Neural progenitor cell (in vitro differentiated cells): ENCODE measurements around the gene TMEM132E. TPM values are rescaled to one million over a fixed set of nuclear protein-coding genes. Genes with fewer than 3 reads are reported as not detected.
A peak's percentile ranks its signal among the peaks of the same experiment; 100 is the strongest.

Experiments used
- DNase-seq: peaks from one replicate; pipeline ENCODE4 v3.0.0-alpha.2; 2016; ENCODE audit warnings: low spot score
- H2AFZ ChIP-seq: fragments of 200-600 bp; sonication (generic); replicated peaks from 2 replicates; pipeline ENCODE4 v1.6.1; 2016; ENCODE audit warnings: antibody characterized with exemption
- H3F3A ChIP-seq: fragments of 200-600 bp; sonication (generic); 2 replicates; pipeline ENCODE4 v1.6.1; 2016; ENCODE audit warnings: antibody characterized with exemption, low read depth
- H3K27ac ChIP-seq: fragments of 200-600 bp; sonication (generic); 2 replicates; pipeline ENCODE4 v1.5.1; 2016; ENCODE audit warnings: mild to moderate bottlenecking
- H3K27me3 ChIP-seq: fragments of 200-600 bp; sonication (generic); 2 replicates; pipeline ENCODE4 v1.6.1; 2016; ENCODE audit warnings: mild to moderate bottlenecking, moderate library complexity
- H3K36me3 ChIP-seq: fragments of 200-600 bp; sonication (generic); 2 replicates; pipeline ENCODE4 v1.5.1; 2016
- H3K4me1 ChIP-seq: fragments of 200-600 bp; sonication (generic); 2 replicates; pipeline ENCODE4 v1.6.1; 2016; ENCODE audit warnings: mixed run types
- H3K4me2 ChIP-seq: fragments of 200-600 bp; sonication (generic); 2 replicates; pipeline ENCODE4 v1.6.1; 2016
- H3K4me3 ChIP-seq: fragments of 200-600 bp; sonication (generic); 2 replicates; pipeline ENCODE4 v1.5.1; 2016
- H3K79me2 ChIP-seq: fragments of 200-600 bp; sonication (generic); 2 replicates; pipeline ENCODE4 v1.6.1; 2016; ENCODE audit warnings: low read depth
- H3K9ac ChIP-seq: fragments of 200-600 bp; sonication (generic); 2 replicates; pipeline ENCODE4 v1.6.1; 2016
- H3K9me3 ChIP-seq: fragments of 200-600 bp; sonication (generic); 2 replicates; pipeline ENCODE4 v1.5.1; 2016; ENCODE audit warnings: low read depth
- H4K20me1 ChIP-seq: fragments of 200-600 bp; sonication (generic); 2 replicates; pipeline ENCODE4 v1.6.1; 2016; ENCODE audit warnings: low read depth
- H3K27ac Mint-ChIP-seq: 3 replicates; pipeline ENCODE4 v1.8.0; 2021; ENCODE audit warnings: mixed read lengths
- H3K27me3 Mint-ChIP-seq: 2 replicates; pipeline ENCODE4 v1.8.0; 2022; ENCODE audit warnings: low read depth, mild to moderate bottlenecking, inconsistent platforms, moderate library complexity, mixed read lengths; ENCODE audit not compliant: insufficient read depth
- H3K36me3 Mint-ChIP-seq: 3 replicates; pipeline ENCODE4 v1.8.0; 2021; ENCODE audit warnings: mixed read lengths
- H3K4me1 Mint-ChIP-seq: 3 replicates; pipeline ENCODE4 v1.8.0; 2021; ENCODE audit warnings: mixed read lengths
- H3K4me3 Mint-ChIP-seq: 3 replicates; pipeline ENCODE4 v1.8.0; 2021; ENCODE audit warnings: mild to moderate bottlenecking, moderate library complexity, mixed read lengths
- H3K9me3 Mint-ChIP-seq: 3 replicates; pipeline ENCODE4 v1.8.0; 2020; ENCODE audit warnings: mixed read lengths
- CTCF ChIP-seq: fragments of 200-600 bp; sonication (generic); IDR thresholded peaks from 2 replicates; pipeline ENCODE4 v1.5.1; 2017; ENCODE audit warnings: antibody characterized with exemption, mild to moderate bottlenecking
- EZH2 ChIP-seq: fragments of 200-600 bp; sonication (generic); IDR thresholded peaks from 2 replicates; pipeline ENCODE4 v1.6.1; 2017; ENCODE audit warnings: antibody characterized with exemption, mild to moderate bottlenecking, moderate library complexity
- EZH2phosphoT487 ChIP-seq: fragments of 200-600 bp; sonication (generic); IDR thresholded peaks from 2 replicates; pipeline ENCODE4 v1.6.1; 2017; ENCODE audit warnings: antibody characterized with exemption
- total RNA-seq: library from RNA; depleted of rRNA; stranded (reverse); fragments of >200 nt; gene quantifications from 2 replicates; pipeline ENCODE4 v1.2.3, GENCODE V29; 2015; ENCODE audit warnings: low replicate concordance

The TMEM132E gene
- total RNA-seq, 1 donor from 2014 or later, result 0.21 TPM

GRCh38 chr17:34637548-34638525, 58.5 kb downstream of the TMEM132E start:
- Histone ChIP-seq H3K36me3 (no peaks in the 10 kb centered on the region), H3K9ac (no peak overlapping the region), H4K20me1 (no peaks in the 10 kb centered on the region), H3K27me3 (peaks cover 71% of the 10 kb centered on the region), H2AFZ (peak overlapping the region; percentile 86), H3K9me3 (no peaks in the 10 kb centered on the region), H3K4me3 (no peak overlapping the region), H3K27ac (no peak overlapping the region), H3K4me2 (no peak overlapping the region), H3K79me2 (no peaks in the 10 kb centered on the region), H3K4me1 (no peaks in the 10 kb centered on the region), H3F3A (no peaks in the 10 kb centered on the region)
- Mint-ChIP-seq H3K4me3 (no peak overlapping the region), H3K4me1 (peaks cover 4% of the 10 kb centered on the region), H3K36me3 (no peaks in the 10 kb centered on the region), H3K27me3 (peaks cover 12% of the 10 kb centered on the region), H3K27ac (no peak overlapping the region), H3K9me3 (no peaks in the 10 kb centered on the region)
- no peak for TF ChIP-seq EZH2phosphoT487
- TF ChIP-seq CTCF, result peak; percentile 85
- peak; percentile 94 for DNase-seq

GRCh38 chr17:34638526-34639260, 59.3 kb downstream of the TMEM132E start:
- H3K27me3 Mint-ChIP-seq, result peaks cover 9% of the 10 kb centered on the region
- H3K9me3 ChIP-seq, result no peaks in the 10 kb centered on the region
- H3K9me3 Mint-ChIP-seq, result no peaks in the 10 kb centered on the region
- no peaks in the 10 kb centered on the region for H4K20me1 ChIP-seq
- no peak overlapping the region for H3K9ac ChIP-seq
- no peaks in the 10 kb centered on the region for H3K79me2 ChIP-seq
- H3K27ac Mint-ChIP-seq, result no peak overlapping the region
- peaks cover 78% of the 10 kb centered on the region for H3K27me3 ChIP-seq
- no peaks in the 10 kb centered on the region for H3K36me3 Mint-ChIP-seq
- H3F3A ChIP-seq, result no peaks in the 10 kb centered on the region
- no peak overlapping the region for H3K4me2 ChIP-seq
- no peak overlapping the region for H3K4me3 ChIP-seq
- no peak for DNase-seq
- H3K4me1 ChIP-seq, result no peaks in the 10 kb centered on the region
- no peak overlapping the region for H3K4me3 Mint-ChIP-seq
- H3K4me1 Mint-ChIP-seq, result peaks cover 3% of the 10 kb centered on the region
- TF ChIP-seq EZH2 (peak; percentile 8), EZH2phosphoT487 (no peak), CTCF (peak; percentile 3)
- H2AFZ ChIP-seq, result peak overlapping the region; percentile 86
- no peak overlapping the region for H3K27ac ChIP-seq
- H3K36me3 ChIP-seq, result no peaks in the 10 kb centered on the region

GRCh38 chr17:34639706-34640425, 60.5 kb downstream of the TMEM132E start:
- DNase-seq, result no peak
- no peaks in the 10 kb centered on the region for H3K36me3 ChIP-seq
- no peaks in the 10 kb centered on the region for H3F3A ChIP-seq
- H2AFZ ChIP-seq, result no peak overlapping the region
- Mint-ChIP-seq H3K36me3 (no peaks in the 10 kb centered on the region), H3K4me1 (peaks cover 6% of the 10 kb centered on the region), H3K4me3 (no peak overlapping the region), H3K9me3 (no peaks in the 10 kb centered on the region), H3K27ac (no peak overlapping the region), H3K27me3 (peaks cover 6% of the 10 kb centered on the region)
- H3K9me3 ChIP-seq, result no peaks in the 10 kb centered on the region
- TF ChIP-seq EZH2phosphoT487 (no peak), EZH2 (no peak), CTCF (no peak)
- no peak overlapping the region for H3K9ac ChIP-seq
- no peaks in the 10 kb centered on the region for H3K79me2 ChIP-seq
- H4K20me1 ChIP-seq, result no peaks in the 10 kb centered on the region
- no peak overlapping the region for H3K4me2 ChIP-seq
- no peaks in the 10 kb centered on the region for H3K4me1 ChIP-seq
- H3K4me3 ChIP-seq, result no peak overlapping the region
- no peak overlapping the region for H3K27ac ChIP-seq
- peaks cover 90% of the 10 kb centered on the region for H3K27me3 ChIP-seq
